Activated naive CD8-positive, alpha-beta T cell treated with anti-CD3 and anti-CD28 coated beads for 36 hours (primary cell): ENCODE results near the gene NR6A1. TPM values are rescaled to one million over a fixed set of nuclear protein-coding genes. Genes with fewer than 3 reads are reported as not detected.
"Not testable (repeated sequence)": the region's sequence is repeated elsewhere in the genome, so short reads cannot be mapped to it uniquely, and the experiment has no call there.

ENCODE experiments used
- DNase-seq: peaks from one replicate; pipeline ENCODE4 v3.0.0; 2021
- H3K27ac Mint-ChIP-seq: one replicate; pipeline ENCODE4 v1.8.0; 2022; ENCODE audit warnings: mild to moderate bottlenecking, moderate library complexity, mixed read lengths
- H3K27me3 Mint-ChIP-seq: one replicate; pipeline ENCODE4 v1.8.0; 2022; ENCODE audit warnings: mild to moderate bottlenecking, mixed read lengths
- H3K36me3 Mint-ChIP-seq: one replicate; pipeline ENCODE4 v1.8.0; 2021; ENCODE audit warnings: mild to moderate bottlenecking, mixed read lengths
- H3K4me1 Mint-ChIP-seq: one replicate; pipeline ENCODE4 v1.8.0; 2021; ENCODE audit warnings: mixed read lengths
- H3K4me3 Mint-ChIP-seq: one replicate; pipeline ENCODE4 v1.8.0; 2022; ENCODE audit warnings: mild to moderate bottlenecking, moderate library complexity, mixed read lengths
- H3K9me3 Mint-ChIP-seq: one replicate; pipeline ENCODE4 v1.8.0; 2022; ENCODE audit warnings: mixed read lengths
- total RNA-seq, 2 experiments: library from RNA; stranded (reverse); gene quantifications; one replicate each; pipeline ENCODE4 v1.2.3, GENCODE V29; 2021

The NR6A1 gene
- total RNA-seq, 2 experiments from 2014 or later = 1.2 to 1.3 TPM

- H3K4me1 Mint-ChIP-seq = no peaks in the 10 kb centered on the region
- no peak overlapping the region for H3K27ac Mint-ChIP-seq
- H3K27me3 Mint-ChIP-seq = peaks cover 10% of the 10 kb centered on the region
- no peak overlapping the region for H3K4me3 Mint-ChIP-seq
- no peaks in the 10 kb centered on the region for H3K9me3 Mint-ChIP-seq
- no peaks in the 10 kb centered on the region for H3K36me3 Mint-ChIP-seq
- no peak for DNase-seq
These were observed 139.8 kb downstream of the NR6A1 start for GRCh38 chr9:124631326-124631725.

GRCh38 chr9:124629600-124629999, 141.5 kb downstream of the NR6A1 start:
- no peak overlapping the region for H3K4me3 Mint-ChIP-seq

GRCh38 chr9:124628741-124629140, 142.4 kb downstream of the NR6A1 start:
- no peak for DNase-seq
- no peaks in the 10 kb centered on the region for H3K4me1 Mint-ChIP-seq

More at GRCh38 chr9:124629600-124629999, 141.5 kb downstream of the NR6A1 start:
- peaks cover 4% of the 10 kb centered on the region for H3K27me3 Mint-ChIP-seq
- H3K9me3 Mint-ChIP-seq = no peaks in the 10 kb centered on the region
- DNase-seq = no peak
- no peak overlapping the region for H3K27ac Mint-ChIP-seq
- no peaks in the 10 kb centered on the region for H3K36me3 Mint-ChIP-seq
- H3K4me1 Mint-ChIP-seq = no peaks in the 10 kb centered on the region

GRCh38 chr9:124626276-124626675, 144.8 kb downstream of the NR6A1 start:
- no peak for DNase-seq
- Mint-ChIP-seq H3K36me3 (no peaks in the 10 kb centered on the region), H3K27ac (no peak overlapping the region), H3K27me3 (peaks cover 3% of the 10 kb centered on the region), H3K4me1 (no peaks in the 10 kb centered on the region), H3K4me3 (no peak overlapping the region), H3K9me3 (no peaks in the 10 kb centered on the region)

More at GRCh38 chr9:124628741-124629140, 142.4 kb downstream of the NR6A1 start:
- H3K27ac Mint-ChIP-seq = no peak overlapping the region
- no peaks in the 10 kb centered on the region for H3K9me3 Mint-ChIP-seq
- no peak overlapping the region for H3K4me3 Mint-ChIP-seq
- H3K36me3 Mint-ChIP-seq = no peaks in the 10 kb centered on the region
- H3K27me3 Mint-ChIP-seq = no peaks in the 10 kb centered on the region

DNA sequence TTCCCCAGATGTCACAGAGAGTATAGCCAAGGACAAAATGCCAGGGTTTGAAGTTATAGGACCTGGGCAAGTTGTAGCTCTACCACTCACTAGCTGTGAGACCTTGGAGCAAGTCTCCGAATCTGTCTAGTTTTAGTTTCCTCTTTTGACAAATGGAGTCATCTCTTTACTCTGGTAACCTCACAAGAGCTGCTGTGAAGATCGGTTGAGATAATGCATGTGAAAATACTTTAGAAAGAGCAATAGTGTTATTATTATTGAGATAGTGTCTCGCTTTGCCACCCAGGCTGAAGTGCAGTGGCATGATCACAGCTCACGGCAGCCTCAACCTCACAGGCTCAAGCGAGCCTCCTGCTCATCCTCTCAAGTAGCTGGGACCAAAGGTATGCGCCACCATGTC, 146.0 kb downstream of the NR6A1 start:
- Mint-ChIP-seq H3K9me3 (no peaks in the 10 kb centered on the region), H3K4me1 (no peaks in the 10 kb centered on the region)

DNA sequence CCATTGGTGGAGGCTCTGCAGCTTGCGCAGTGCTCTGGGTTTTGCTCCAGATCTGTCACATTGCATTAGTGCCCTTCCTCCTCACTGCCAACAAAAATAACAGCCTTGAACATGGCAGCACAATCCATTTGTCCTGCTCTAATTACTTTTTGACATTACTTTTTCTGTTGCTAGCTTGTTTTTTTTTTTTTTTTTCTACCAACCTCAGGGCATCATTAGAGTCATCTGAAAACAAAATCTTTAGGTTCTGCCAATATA, 146.4 kb downstream of the NR6A1 start:
- H3K27me3 Mint-ChIP-seq = peaks cover 3% of the 10 kb centered on the region
- no peaks in the 10 kb centered on the region for H3K9me3 Mint-ChIP-seq
- no peak for DNase-seq
- no peaks in the 10 kb centered on the region for H3K36me3 Mint-ChIP-seq
- H3K4me1 Mint-ChIP-seq = no peaks in the 10 kb centered on the region
- H3K27ac Mint-ChIP-seq = no peak overlapping the region
- H3K4me3 Mint-ChIP-seq = no peak overlapping the region

More for the DNA sequence above, 146.0 kb downstream of the NR6A1 start:
- no peaks in the 10 kb centered on the region for H3K36me3 Mint-ChIP-seq
- peaks cover 3% of the 10 kb centered on the region for H3K27me3 Mint-ChIP-seq
- DNase-seq = no peak
- no peak overlapping the region for H3K4me3 Mint-ChIP-seq
- H3K27ac Mint-ChIP-seq = no peak overlapping the region

GRCh38 chr9:124623966-124624734, 147.0 kb downstream of the NR6A1 start:
- no peak overlapping the region for H3K4me3 Mint-ChIP-seq

DNA sequence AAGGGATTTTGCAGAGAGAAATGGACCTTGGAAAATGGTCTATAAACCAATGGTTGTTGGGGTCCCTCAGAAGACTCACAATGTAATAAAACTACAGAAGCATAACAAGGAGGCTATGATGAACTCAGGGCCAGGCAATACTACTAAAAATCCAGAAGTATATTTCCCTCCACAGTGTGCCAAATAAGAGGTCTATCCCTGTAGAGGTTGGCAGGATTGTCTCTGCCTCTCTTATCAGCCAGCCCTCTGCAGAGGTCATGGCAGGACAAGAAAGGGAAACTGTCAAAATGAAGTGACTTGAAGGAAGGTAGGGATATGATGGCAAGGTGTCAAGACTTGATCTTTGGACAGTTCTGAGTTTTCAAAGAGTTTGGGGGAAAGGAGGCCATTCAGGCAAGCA, 148.2 kb downstream of the NR6A1 start:
- no peak for DNase-seq
- Mint-ChIP-seq H3K27me3 (peaks cover 3% of the 10 kb centered on the region), H3K9me3 (no peaks in the 10 kb centered on the region), H3K27ac (no peak overlapping the region), H3K36me3 (no peaks in the 10 kb centered on the region), H3K4me1 (no peaks in the 10 kb centered on the region), H3K4me3 (no peak overlapping the region)

More at GRCh38 chr9:124623966-124624734, 147.0 kb downstream of the NR6A1 start:
- peaks cover 3% of the 10 kb centered on the region for H3K27me3 Mint-ChIP-seq
- no peaks in the 10 kb centered on the region for H3K36me3 Mint-ChIP-seq
- no peak for DNase-seq
- H3K27ac Mint-ChIP-seq = no peak overlapping the region
- H3K9me3 Mint-ChIP-seq = no peaks in the 10 kb centered on the region
- no peaks in the 10 kb centered on the region for H3K4me1 Mint-ChIP-seq

GRCh38 chr9:124621371-124622328, 149.5 kb downstream of the NR6A1 start:
- H3K9me3 Mint-ChIP-seq = no peaks in the 10 kb centered on the region
- H3K27me3 Mint-ChIP-seq = peaks cover 14% of the 10 kb centered on the region
- no peaks in the 10 kb centered on the region for H3K4me1 Mint-ChIP-seq
- no peak for DNase-seq
- H3K4me3 Mint-ChIP-seq = no peak overlapping the region
- no peak overlapping the region for H3K27ac Mint-ChIP-seq
- H3K36me3 Mint-ChIP-seq = no peaks in the 10 kb centered on the region

GRCh38 chr9:124618476-124618875, 152.6 kb downstream of the NR6A1 start:
- no peak overlapping the region for H3K4me3 Mint-ChIP-seq
- H3K27ac Mint-ChIP-seq = no peak overlapping the region
- no peaks in the 10 kb centered on the region for H3K36me3 Mint-ChIP-seq
- H3K9me3 Mint-ChIP-seq = no peaks in the 10 kb centered on the region
- DNase-seq = no peak
- no peaks in the 10 kb centered on the region for H3K4me1 Mint-ChIP-seq
- H3K27me3 Mint-ChIP-seq = peaks cover 14% of the 10 kb centered on the region

DNA sequence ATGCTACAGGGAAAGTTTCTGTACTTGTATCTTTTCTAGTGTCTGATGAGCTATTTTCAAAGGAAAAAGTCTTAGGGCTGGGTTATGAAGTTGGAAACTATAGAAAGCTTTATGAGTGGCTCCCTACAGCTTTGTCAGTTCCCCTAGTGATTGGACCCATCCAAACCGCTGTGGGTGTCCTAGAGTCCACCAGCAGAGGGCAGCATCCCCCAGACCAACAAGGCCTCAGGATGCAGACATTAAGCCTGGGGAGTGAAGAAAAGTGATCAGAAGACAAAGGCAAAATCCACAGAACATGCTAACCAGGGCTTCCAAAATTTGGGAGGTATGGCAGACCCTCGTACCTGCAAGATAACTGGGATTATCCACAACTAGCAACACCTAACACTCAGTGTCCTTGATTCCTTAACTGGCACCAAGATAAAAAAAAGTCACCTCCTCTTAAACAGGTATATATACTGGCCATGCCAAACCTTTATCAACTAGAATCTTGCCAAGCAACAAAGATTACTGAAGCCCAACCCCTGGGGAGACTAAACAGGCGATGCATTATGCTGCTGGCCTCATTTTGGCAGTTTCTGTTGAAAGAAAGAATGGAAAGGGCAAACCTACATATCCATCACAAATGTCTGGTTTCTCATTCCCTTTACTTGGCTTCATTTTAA, 153.5 kb downstream of the NR6A1 start:
- peak; percentile 67 for DNase-seq
- H3K9me3 Mint-ChIP-seq = no peaks in the 10 kb centered on the region
- H3K27ac Mint-ChIP-seq = peak overlapping the region; percentile 1
- H3K27me3 Mint-ChIP-seq = peaks cover 14% of the 10 kb centered on the region
- no peaks in the 10 kb centered on the region for H3K36me3 Mint-ChIP-seq
- no peak overlapping the region for H3K4me3 Mint-ChIP-seq
- no peaks in the 10 kb centered on the region for H3K4me1 Mint-ChIP-seq

DNA sequence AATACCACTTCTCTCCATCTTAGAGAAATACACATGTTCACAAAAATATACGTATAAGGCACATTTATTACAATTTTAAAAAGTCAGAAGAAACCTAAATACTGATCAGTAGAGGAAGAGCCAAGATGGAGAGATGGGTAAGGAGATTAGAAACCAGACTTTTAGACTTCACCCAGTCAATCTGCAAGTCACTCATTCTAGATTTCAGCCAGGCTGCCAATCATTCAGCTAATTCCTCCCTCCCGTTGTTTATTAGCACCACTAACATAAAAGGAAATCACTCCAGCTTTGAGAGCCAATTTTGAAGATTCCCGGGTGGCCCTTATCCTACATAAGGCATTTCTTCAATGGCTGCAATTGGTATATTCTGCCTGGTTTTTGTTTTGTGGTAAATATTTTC, 154.2 kb downstream of the NR6A1 start:
- H3K36me3 Mint-ChIP-seq = no peaks in the 10 kb centered on the region
- H3K4me1 Mint-ChIP-seq = no peaks in the 10 kb centered on the region
- H3K27ac Mint-ChIP-seq = no peak overlapping the region
- H3K9me3 Mint-ChIP-seq = no peaks in the 10 kb centered on the region
- peaks cover 14% of the 10 kb centered on the region for H3K27me3 Mint-ChIP-seq
- DNase-seq = no peak
- no peak overlapping the region for H3K4me3 Mint-ChIP-seq

DNA sequence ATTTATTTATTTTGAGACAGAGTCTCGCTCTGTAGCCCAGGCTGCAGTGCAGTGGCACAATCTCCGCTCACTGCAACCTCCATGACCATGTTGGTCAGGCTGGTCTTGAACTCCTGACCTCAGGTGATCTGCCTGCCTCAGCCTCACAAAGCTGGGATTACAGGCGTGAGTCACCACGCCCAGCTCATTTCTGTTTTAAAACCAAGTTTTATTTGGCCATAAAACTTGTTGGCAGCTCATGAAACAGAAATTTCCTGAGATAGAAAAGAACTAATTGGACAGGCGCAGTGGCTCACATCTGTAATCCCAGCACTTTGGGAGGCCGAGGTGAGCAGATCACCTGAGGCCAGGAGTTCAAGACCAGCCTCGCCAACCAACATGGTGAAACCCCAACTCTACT, 155.3 kb downstream of the NR6A1 start:
- H3K4me3 Mint-ChIP-seq, H3K9me3 Mint-ChIP-seq, DNase-seq, H3K36me3 Mint-ChIP-seq, H3K4me1 Mint-ChIP-seq, H3K27ac Mint-ChIP-seq: not testable (repeated sequence)
- H3K27me3 Mint-ChIP-seq = peaks cover 14% of the 10 kb centered on the region

GRCh38 chr9:124615100-124615742, 155.9 kb downstream of the NR6A1 start:
- no peaks in the 10 kb centered on the region for H3K9me3 Mint-ChIP-seq
- no peak overlapping the region for H3K27ac Mint-ChIP-seq
- no peaks in the 10 kb centered on the region for H3K4me1 Mint-ChIP-seq
- peaks cover 14% of the 10 kb centered on the region for H3K27me3 Mint-ChIP-seq
- H3K4me3 Mint-ChIP-seq = no peak overlapping the region
- no peak for DNase-seq
- H3K36me3 Mint-ChIP-seq = no peaks in the 10 kb centered on the region

DNA sequence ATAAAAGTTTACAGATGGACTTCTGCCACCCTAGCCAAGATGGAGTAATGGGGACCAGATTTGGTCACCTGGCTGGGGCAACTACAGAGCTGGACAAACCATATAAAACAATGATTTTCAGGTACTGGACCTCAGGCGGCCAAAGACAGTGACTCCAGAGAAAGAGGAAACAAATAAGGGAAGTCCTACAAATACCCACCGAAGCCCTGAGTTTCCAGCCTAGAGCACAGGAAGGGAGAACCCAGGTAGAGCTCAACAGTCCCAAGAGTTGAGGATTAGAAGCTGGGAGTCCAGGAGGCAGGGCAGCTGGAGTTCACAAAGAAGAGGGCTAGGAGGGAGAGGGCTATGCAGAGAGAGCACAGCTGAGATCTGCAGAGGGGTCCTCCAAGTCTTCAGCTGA, 157.3 kb downstream of the NR6A1 start:
- Mint-ChIP-seq H3K4me1 (no peaks in the 10 kb centered on the region), H3K36me3 (no peaks in the 10 kb centered on the region), H3K9me3 (no peaks in the 10 kb centered on the region), H3K27me3 (peaks cover 14% of the 10 kb centered on the region), H3K4me3 (no peak overlapping the region), H3K27ac (no peak overlapping the region)
- DNase-seq = no peak
